B cell (primary cell): ENCODE measurements around the gene PCLO. TPM values are rescaled to one million over a fixed set of nuclear protein-coding genes. Genes with fewer than 3 reads are reported as not detected.

ENCODE experiments used
- ATAC-seq: fragments of 200-7000 bp; cut with Tn5 transposase; one replicate; pipeline ENCODE4 v1.10.0; 2021; ENCODE audit warnings: low read depth, mild to moderate bottlenecking, moderate number of reproducible peaks, moderate library complexity
- CTCF ChIA-PET: fragments of 350-600 bp; sonication (Branson Sonifier 250); formaldehyde crosslinking; loops from one replicate; lab custom pipeline; 2021; ENCODE audit warnings: antibody characterized with exemption, inconsistent platforms; lab: Charles Lee
- POLR2A ChIA-PET: fragments of 350-600 bp; sonication (Branson Sonifier 250); formaldehyde crosslinking; loops from one replicate; lab custom pipeline; 2021; ENCODE audit warnings: antibody characterized with exemption; lab: Charles Lee
- DNase-seq: peaks from one replicate; pipeline ENCODE4 v3.0.0; 2013
- H2AFZ ChIP-seq: 2 replicates; pipeline ENCODE4 v1.6.1; 2012; ENCODE audit warnings: mild to moderate bottlenecking, low read depth, low read length; ENCODE audit not compliant: insufficient read depth, poor library complexity, severe bottlenecking
- H3K27ac ChIP-seq, 2 donors: 1 replicate in 1 of 2; 2 replicates in 1 of 2; pipeline ENCODE4 v1.5.1; 2012 to 2013; ENCODE audit warnings: low read length in 2 of 2, mild to moderate bottlenecking in 2 of 2, moderate library complexity in 1 of 2
- H3K27me3 ChIP-seq, 4 experiments: fragments of 200-600 bp in 1 of 4; sonication (generic) in 1 of 4; replicated peaks in 1 of 4; 1 replicate in 2 of 4; 2 replicates in 2 of 4; pipeline versions ENCODE4 v1.6.1 to v1.7.0; 2013 to 2016; ENCODE audit warnings: low read length in 3 of 4, mild to moderate bottlenecking in 2 of 4, mixed read lengths in 1 of 4, moderate library complexity in 1 of 4; ENCODE audit not compliant: insufficient read depth in 4 of 4, control insufficient read depth in 3 of 4; ENCODE audit errors: control extremely low read depth in 1 of 4
- H3K36me3 ChIP-seq, 2 experiments: replicated peaks in 1 of 2; 1 replicate in 1 of 2; 2 replicates in 1 of 2; pipeline versions ENCODE4 v1.6.1 to v1.7.1; 2013; ENCODE audit warnings: low read length in 1 of 2; ENCODE audit not compliant: insufficient read depth in 2 of 2, control insufficient read depth in 1 of 2; ENCODE audit errors: control extremely low read depth in 1 of 2, extremely low read depth in 1 of 2
- H3K4me1 ChIP-seq, 2 donors: fragments of 200-600 bp in 1 of 2; sonication (generic) in 1 of 2; 1 replicate in 1 of 2; 2 replicates in 1 of 2; pipeline versions ENCODE4 v1.5.1 to v1.6.1; 2013 to 2017; ENCODE audit warnings: low read length in 2 of 2; ENCODE audit not compliant: control insufficient read depth in 2 of 2, insufficient read depth in 2 of 2
- H3K4me2 ChIP-seq: replicated peaks from 2 replicates; pipeline ENCODE3; 2012; ENCODE audit warnings: mild to moderate bottlenecking, low read depth, low read length; ENCODE audit not compliant: poor library complexity, severe bottlenecking
- H3K4me3 ChIP-seq, 5 experiments: fragments of 200-600 bp in 1 of 5; sonication (generic) in 1 of 5; 1 replicate in 3 of 5; 2 replicates in 2 of 5; pipeline versions ENCODE4 v1.5.1 to v1.7.0; 2011 to 2016; ENCODE audit warnings: low read length in 4 of 5, mild to moderate bottlenecking in 4 of 5, low read depth in 2 of 5, control low read depth in 1 of 5, moderate library complexity in 1 of 5; ENCODE audit not compliant: insufficient read depth in 1 of 5; ENCODE audit errors: control extremely low read depth in 1 of 5, extremely low read depth in 1 of 5
- H3K79me2 ChIP-seq: fragments of 200-600 bp; sonication (generic); one replicate; pipeline ENCODE4 v1.6.0; 2016; ENCODE audit warnings: low read length; ENCODE audit not compliant: control insufficient read depth, insufficient read depth
- H3K9ac ChIP-seq: fragments of 200-600 bp; sonication (generic); 2 replicates; pipeline ENCODE4 v1.6.1; 2017; ENCODE audit warnings: mild to moderate bottlenecking, low read length, moderate library complexity
- H3K9me3 ChIP-seq, 3 donors: one replicate each; pipeline versions ENCODE4 v1.6.1 to v1.7.1; 2013; ENCODE audit warnings: low read length in 2 of 3; ENCODE audit not compliant: control insufficient read depth in 2 of 3, insufficient read depth in 1 of 3; ENCODE audit errors: control extremely low read depth in 1 of 3
- H4K20me1 ChIP-seq: 2 replicates; pipeline ENCODE4 v1.6.0; 2012; ENCODE audit warnings: mild to moderate bottlenecking, low read length; ENCODE audit not compliant: insufficient read depth, control insufficient read depth, poor library complexity, severe bottlenecking
- H3K27ac Mint-ChIP-seq: one replicate; pipeline ENCODE4 v1.8.0; 2021; ENCODE audit warnings: mixed read lengths
- H3K27me3 Mint-ChIP-seq: one replicate; pipeline ENCODE4 v1.8.0; 2021; ENCODE audit warnings: mixed read lengths
- H3K4me1 Mint-ChIP-seq: one replicate; pipeline ENCODE4 v1.8.0; 2021; ENCODE audit warnings: mixed read lengths
- H3K4me3 Mint-ChIP-seq: one replicate; pipeline ENCODE4 v1.8.0; 2021; ENCODE audit warnings: mixed read lengths
- H3K9me3 Mint-ChIP-seq: one replicate; pipeline ENCODE4 v1.8.0; 2022; ENCODE audit warnings: mixed read lengths; ENCODE audit not compliant: insufficient read depth
- CTCF ChIP-seq: fragments of 200-600 bp; IDR thresholded peaks from one replicate; pipeline ENCODE4 v1.8.0; 2022; ENCODE audit warnings: antibody characterized with exemption, mild to moderate bottlenecking
- EZH2 ChIP-seq: IDR thresholded peaks from 2 replicates; pipeline ENCODE4 v1.6.1; 2012; ENCODE audit warnings: borderline replicate concordance, low read depth, mild to moderate bottlenecking, moderate library complexity, low read length; ENCODE audit not compliant: insufficient read depth, poor library complexity, severe bottlenecking
- WGBS: methylation state at CpG from one replicate; pipeline ENCODE4 v1.1.5; 2013; ENCODE audit warnings: missing lambda C conversion rate; ENCODE audit not compliant: insufficient coverage; 5-methylcytosine and 5-hydroxymethylcytosine counted together
- intact Hi-C: fragments of 100-400 bp; cut with micrococcal nuclease; formaldehyde crosslinking; loops from one replicate; pipeline ENCODE4 v1.10.0; 2022
- polyA plus RNA-seq: library from polyadenylated mRNA; depleted of rRNA; stranded (reverse); fragments of >200 nt; gene quantifications from 2 replicates; pipeline ENCODE4 v1.2.3, GENCODE V29; 2012
- total RNA-seq, 2 donors: library from RNA; stranded (reverse); fragments of 120-200 nt in 1 of 2; gene quantifications; 1 replicate in 1 of 2; 2 replicates in 1 of 2; pipeline versions ENCODE4 v1.2.3 to v1.2.4, GENCODE V29; 2013 to 2022

The PCLO gene
- total and polyA plus RNA-seq, 2 donors (not counting 1 experiment from before 2014, with no cell fraction given), result 0.01 to 0.32 TPM

GRCh38 chr7:82740246-82740848 lies 422.3 kb downstream of the PCLO start:
- ATAC-seq (no peak), DNase-seq (no peak)
- Histone ChIP-seq H4K20me1 (no peaks in the 10 kb centered on the region), H3K4me2 (no peak overlapping the region), H3K27ac (no peak overlapping the region), H3K9me3 (no peaks in the 10 kb centered on the region), H3K79me2 (no peaks in the 10 kb centered on the region), H3K36me3 (no peaks in the 10 kb centered on the region), H3K4me3 (no peak overlapping the region), H3K9ac (no peak overlapping the region), H2AFZ (no peak overlapping the region), H3K4me1 (no peaks in the 10 kb centered on the region), H3K27me3 (no peaks in the 10 kb centered on the region)
- intact Hi-C loops, result no loop called here
- no peak for TF ChIP-seq EZH2
- no peak for TF ChIP-seq CTCF
- no peaks in the 10 kb centered on the region for H3K4me1 Mint-ChIP-seq
- WGBS, result no CpG with 5 or more reads among the region's 3 CpGs
- CTCF ChIA-PET, result no interaction called here
- no peak overlapping the region for H3K27ac Mint-ChIP-seq
- no peaks in the 10 kb centered on the region for H3K27me3 Mint-ChIP-seq
- no peaks in the 10 kb centered on the region for H3K9me3 Mint-ChIP-seq
- no peak overlapping the region for H3K4me3 Mint-ChIP-seq
- POLR2A ChIA-PET, result no interaction called here

DNA sequence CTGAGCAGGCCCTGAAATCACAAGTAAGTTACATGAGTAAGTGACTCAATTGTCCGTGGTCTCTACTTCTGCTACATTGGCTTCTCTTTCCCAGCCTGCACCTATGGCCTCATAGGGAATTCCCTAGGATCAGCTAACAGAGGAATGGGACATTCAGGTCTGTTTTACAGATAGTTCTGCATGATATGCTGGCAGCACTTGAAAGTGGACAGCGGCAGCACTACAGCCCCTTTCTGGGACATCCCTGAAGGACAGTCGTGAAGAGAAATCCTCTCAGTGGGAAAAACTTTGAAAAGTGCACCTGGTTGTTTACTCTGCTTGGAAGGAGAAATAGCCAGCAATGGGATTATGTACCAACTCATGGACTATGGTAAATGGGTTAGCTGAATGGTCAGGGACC lies 426.1 kb downstream of the PCLO start:
- intact Hi-C loops, result no loop called here
- H3K4me1 Mint-ChIP-seq, result no peaks in the 10 kb centered on the region

More for the DNA sequence above, 426.1 kb downstream of the PCLO start:
- no peak overlapping the region for H3K4me2 ChIP-seq
- ATAC-seq (no peak), DNase-seq (no peak)
- no peak overlapping the region for H2AFZ ChIP-seq
- no peaks in the 10 kb centered on the region for H3K27me3 Mint-ChIP-seq
- no peaks in the 10 kb centered on the region for H3K36me3 ChIP-seq
- WGBS, result 92% methylated on average over 3 of the region's 3 CpGs
- no peak overlapping the region for H3K4me3 ChIP-seq
- no peaks in the 10 kb centered on the region for H3K27me3 ChIP-seq
- no peaks in the 10 kb centered on the region for H3K79me2 ChIP-seq
- no peak overlapping the region for H3K9ac ChIP-seq
- no peaks in the 10 kb centered on the region for H3K9me3 Mint-ChIP-seq
- no peak overlapping the region for H3K27ac Mint-ChIP-seq
- CTCF ChIA-PET, result no interaction called here
- no peaks in the 10 kb centered on the region for H3K9me3 ChIP-seq
- H4K20me1 ChIP-seq, result no peaks in the 10 kb centered on the region
- H3K4me1 ChIP-seq, result no peaks in the 10 kb centered on the region
- no peak for TF ChIP-seq CTCF
- no peak for TF ChIP-seq EZH2
- POLR2A ChIA-PET, result no interaction called here
- H3K4me3 Mint-ChIP-seq, result no peak overlapping the region
- H3K27ac ChIP-seq, result no peak overlapping the region
